Kidney glomerular epithelial cell (primary cell): ENCODE measurements around the gene TRIO.

Source experiments
- DNase-seq: peaks from one replicate; lab custom pipeline; 2025; lab: John Stamatoyannopoulos, UW

Gene TRIO

DNA sequence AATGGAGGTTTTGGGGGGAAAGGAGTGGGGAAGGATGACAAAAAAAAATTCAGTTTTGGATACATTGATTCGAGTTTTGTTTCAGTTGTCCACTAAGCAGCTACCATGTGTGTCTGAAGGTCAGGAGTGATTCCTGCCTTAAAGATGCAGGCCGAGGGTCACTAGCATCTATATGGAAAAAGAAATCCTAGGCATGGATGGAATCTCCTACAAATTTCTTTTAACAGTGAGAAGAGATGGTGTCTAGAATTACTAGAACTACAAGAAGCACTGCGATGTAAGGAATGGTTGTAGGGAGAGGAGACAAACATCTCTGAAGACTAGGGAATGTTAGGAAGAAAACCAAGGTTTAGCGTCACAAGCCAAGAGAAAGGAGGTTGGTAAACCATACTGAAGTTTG, 19.6 kb upstream of the TRIO start:
- DNase-seq: no peak

DNA sequence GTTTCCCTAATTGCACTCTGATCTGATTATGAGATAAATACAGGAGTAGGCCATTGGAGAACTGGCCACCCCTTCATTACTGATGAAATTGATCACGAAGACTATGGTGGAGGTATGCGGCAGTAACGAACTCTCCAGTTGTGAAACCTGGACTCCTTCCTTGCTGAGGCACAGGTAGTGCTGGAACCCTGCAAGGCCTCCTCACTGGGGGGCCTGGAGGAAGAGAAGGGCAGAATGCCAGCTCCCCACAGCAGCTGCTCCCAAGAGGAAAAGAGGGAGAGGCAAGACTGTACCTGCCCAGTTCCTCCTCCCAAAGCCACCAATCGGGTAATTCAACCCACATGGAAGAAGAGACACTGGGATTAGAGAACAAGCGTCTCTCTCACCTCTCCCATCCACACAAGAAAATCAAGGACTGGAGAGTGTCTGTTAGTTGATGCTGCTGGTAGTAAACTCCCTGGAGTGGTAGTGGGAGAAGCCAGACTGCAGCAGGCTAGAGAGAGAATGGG, 19.1 kb upstream of the TRIO start:
- no peak for DNase-seq

- no peak for DNase-seq
Measured at GRCh38 chr5:14125262-14125661, 17.9 kb upstream of the TRIO start.

GRCh38 chr5:14127587-14127986, 15.6 kb upstream of the TRIO start:
- no peak for DNase-seq

GRCh38 chr5:14128079-14128478, 15.1 kb upstream of the TRIO start:
- no peak for DNase-seq

DNA sequence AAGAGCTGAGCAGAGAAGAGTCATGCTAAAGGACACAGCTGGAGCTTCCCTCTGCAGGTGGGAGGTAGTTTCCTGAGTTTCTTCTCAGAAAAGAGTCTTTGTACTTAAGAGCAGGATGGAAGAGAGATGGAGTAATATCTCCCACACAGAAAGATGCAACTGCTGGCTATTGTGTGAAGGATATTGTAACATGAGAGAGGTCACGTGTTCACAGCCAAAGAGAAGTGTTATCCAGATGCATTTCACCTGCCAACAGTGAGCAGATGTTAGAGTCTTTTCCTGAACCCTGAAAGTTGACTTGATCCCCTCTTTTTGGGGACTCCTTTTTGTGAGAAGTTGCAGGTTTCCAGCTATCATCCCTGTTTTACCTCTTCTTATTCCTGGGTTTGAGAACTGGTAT, 14.0 kb upstream of the TRIO start:
- no peak for DNase-seq

- DNase-seq: no peak
Measured at GRCh38 chr5:14131855-14132503, 11.2 kb upstream of the TRIO start.

DNA sequence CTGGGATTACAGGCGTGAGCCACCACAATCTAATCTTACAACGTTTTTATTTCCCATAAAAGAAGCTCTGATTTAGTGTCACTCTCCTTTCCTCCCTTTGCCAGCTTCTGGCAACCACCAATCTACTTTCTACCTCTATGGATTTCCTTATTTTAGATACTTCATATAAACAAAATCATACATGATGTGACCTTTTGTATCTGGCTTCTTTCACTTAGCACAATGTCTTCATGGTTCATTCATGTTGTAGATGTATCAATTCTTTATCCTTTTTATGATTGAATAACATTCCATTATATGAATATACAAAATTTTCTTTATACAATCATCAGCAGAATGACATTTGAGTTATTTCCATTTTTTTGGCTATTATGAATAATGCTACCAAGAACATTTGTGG, 9.7 kb upstream of the TRIO start:
- DNase-seq: no peak

GRCh38 chr5:14134083-14134482, 9.1 kb upstream of the TRIO start:
- DNase-seq: no peak

DNA sequence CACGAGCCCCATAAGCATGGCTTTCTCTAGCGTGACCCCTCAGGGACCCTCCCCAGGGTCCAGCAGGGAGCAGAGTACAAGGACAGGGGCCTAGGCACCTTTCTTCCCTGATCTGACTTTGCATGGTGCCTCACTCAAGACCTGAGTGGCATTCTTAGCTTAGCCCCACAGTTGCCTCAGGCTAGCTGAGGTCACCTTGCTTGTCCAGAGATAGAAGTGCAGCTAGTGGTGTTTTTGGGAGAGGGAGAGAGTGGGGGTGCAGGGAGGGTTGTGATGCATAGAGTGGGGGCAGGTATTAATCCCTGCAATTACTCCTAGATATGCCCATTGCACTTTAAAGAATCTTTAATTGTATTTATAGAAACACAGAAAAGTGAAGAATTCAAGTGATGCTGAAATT, 8.4 kb upstream of the TRIO start:
- DNase-seq: no peak

DNA sequence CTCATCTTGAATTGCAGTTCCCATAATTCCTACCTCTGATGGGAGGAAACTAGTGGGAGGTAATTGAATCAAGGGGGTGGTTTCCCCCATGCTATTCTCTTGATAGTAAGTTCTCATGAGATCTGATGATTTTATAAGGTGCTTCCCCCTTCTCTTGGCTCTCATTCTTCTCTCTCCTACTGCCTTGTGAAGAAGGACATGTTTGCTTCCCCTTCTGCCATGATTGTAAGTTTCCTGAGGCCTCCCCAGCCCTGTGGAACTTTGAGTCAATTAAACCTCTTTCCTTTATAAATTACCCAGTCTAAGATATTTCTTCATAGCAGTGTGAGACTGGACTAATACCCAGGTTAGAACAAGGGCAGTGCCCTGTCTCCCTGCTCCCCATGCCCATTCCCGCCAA, 7.5 kb upstream of the TRIO start:
- no peak for DNase-seq

GRCh38 chr5:14136228-14136627, 6.9 kb upstream of the TRIO start:
- DNase-seq: no peak

- DNase-seq: no peak
Measured at GRCh38 chr5:14138608-14139540, 4.3 kb upstream of the TRIO start.

DNA sequence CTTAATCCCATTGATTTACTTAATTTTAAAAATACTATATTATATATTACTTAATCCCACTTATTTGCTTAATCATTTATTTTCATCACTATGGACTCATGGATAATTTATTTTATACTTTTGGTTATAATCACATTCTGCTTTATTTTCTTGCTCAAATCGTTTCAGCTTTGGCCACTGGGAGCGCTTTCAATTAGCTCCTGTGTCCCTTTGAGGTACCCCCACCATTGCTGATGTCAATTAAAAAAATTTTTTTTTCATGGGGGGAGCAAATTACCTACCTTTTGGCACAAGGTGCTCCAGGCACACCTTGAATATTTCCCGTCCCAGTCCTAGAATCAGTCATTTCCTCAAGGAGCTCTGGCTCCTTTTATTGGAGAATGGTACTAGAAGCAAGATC, 1.4 kb upstream of the TRIO start:
- DNase-seq: no peak

DNA sequence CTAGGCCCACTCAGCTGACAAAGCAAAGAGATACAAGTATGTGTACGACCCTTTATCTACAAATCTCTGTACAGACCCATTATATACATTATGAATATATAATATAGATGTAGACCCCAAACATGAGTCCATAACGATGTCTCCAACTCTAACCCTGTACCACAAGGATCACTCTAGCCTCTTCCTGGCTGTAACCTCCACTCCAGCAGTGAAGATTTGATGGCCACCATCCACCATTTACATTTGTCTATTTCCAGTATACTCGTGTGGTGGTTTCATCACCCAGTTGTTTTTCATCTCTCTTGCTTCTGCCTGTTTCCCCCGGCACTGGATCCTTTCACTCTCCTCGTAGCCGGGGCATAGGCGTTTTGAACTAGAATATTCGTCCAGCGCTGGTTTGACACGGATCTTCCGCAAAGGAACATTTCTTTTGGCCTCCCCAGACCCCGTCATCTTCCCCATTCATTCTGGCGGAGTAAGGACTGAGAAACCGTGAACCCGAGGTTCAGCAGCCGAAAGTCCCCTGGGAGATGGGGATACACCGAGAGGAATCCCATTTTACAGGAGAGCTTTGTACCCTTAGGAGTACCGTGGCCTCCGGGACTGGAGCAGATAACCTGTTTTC, 828 bp upstream of the TRIO start:
- no peak for DNase-seq

DNA sequence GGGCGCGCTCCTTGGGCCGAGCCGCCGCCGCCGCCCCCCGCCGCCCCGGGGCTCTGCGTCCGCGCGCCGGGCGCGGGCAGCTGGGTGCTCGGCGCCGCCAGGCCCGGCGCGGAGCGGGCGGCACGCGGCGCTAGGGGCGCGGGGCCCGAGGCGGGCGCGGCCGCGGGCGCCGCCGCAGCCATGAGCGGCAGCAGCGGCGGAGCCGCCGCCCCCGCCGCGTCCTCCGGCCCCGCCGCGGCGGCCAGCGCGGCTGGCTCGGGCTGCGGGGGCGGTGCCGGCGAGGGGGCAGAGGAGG, 351 bp downstream of the TRIO start:
- no peak for DNase-seq

- no peak for DNase-seq
Measured at GRCh38 chr5:14143841-14144585, 871 bp downstream of the TRIO start.

- DNase-seq: peak; percentile 91
Measured at GRCh38 chr5:14144586-14145434, 1.7 kb downstream of the TRIO start.

DNA sequence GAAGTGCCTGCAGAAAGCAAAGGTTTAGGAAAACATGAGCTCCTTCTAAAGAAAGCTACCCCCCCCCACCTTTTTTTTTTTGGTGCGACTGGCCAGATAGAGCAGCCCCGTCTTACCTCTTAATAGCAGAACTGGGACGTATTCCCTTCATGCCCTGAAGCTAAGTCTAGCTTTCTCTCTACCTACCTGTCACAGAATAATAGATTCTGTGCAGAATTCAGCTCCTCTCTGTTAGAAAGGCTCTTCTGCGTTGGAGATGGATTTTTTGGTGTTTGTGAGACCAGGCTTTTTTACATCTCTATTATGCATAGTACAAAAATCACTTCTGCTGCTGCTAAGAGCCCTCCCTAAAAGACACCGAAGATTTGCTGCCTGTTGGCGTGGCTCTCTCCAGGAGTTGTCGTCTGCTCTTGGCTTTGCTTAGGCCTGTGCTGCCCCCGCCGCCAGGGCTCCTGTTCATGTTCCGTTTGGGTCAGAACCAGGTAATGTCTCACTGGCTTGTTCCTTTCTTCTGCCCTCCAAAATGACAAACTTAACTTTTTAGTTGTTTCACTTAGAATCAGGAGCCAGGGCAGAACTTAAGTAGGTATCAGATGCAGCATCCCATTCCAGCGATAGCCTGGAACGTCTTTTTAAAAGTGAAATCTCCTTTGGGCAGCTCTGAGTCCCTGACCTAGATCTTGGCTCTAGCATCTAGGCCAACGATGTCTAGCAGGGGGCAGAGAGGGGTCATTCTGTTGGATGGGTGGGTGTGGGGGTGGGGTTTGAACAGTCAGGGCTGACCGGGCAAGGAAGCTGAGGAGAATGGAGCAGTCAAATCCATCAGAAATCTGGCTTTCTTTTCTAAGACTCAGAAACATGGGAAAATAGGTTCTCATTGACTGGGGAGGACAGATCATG, 2.5 kb downstream of the TRIO start:
- DNase-seq: peak; percentile 70

- DNase-seq: no peak
Measured at GRCh38 chr5:14146725-14147124, 3.6 kb downstream of the TRIO start.
